ENCODE measurements around the gene ACTN1.

Gene ACTN1

DNA sequence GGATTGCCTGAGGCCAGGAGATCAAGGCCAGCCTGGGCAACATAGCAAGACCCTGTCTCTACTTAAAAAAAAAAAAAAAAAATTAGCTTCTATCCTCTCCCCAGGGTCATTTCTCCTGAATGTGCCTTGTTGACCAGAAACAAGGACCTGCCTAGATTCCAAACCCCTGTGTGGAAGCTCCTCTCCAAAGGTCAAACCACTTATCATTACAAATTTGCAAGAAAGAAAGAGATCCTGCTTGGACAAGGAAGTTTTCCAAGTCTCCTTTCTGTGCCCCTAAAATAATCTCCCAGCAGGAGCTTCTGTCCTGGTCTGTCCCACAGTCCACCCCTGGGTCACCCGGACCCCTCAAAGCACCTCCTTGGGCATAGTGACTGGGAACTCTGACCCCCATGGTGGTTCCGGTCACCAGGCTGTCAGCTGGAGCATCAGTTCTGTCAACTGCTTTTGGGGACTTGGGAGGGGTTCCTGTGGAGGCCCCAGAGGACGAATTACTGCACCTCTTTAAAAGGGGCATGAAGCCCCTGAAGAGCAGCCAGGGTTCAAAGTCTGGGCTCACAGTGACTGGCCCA lies 38.4 kb downstream of the ACTN1 start:
- ChIA-PET CTCF (interaction anchor here (1.6 to 1.9 kb wide), 2 partner anchors 28 to 30 kb away, joined by 3 to 6 read pairs; no protein-coding TSS in a partner anchor), POLR2A (no interaction called here)
- TF ChIP-seq, protein P1, sequence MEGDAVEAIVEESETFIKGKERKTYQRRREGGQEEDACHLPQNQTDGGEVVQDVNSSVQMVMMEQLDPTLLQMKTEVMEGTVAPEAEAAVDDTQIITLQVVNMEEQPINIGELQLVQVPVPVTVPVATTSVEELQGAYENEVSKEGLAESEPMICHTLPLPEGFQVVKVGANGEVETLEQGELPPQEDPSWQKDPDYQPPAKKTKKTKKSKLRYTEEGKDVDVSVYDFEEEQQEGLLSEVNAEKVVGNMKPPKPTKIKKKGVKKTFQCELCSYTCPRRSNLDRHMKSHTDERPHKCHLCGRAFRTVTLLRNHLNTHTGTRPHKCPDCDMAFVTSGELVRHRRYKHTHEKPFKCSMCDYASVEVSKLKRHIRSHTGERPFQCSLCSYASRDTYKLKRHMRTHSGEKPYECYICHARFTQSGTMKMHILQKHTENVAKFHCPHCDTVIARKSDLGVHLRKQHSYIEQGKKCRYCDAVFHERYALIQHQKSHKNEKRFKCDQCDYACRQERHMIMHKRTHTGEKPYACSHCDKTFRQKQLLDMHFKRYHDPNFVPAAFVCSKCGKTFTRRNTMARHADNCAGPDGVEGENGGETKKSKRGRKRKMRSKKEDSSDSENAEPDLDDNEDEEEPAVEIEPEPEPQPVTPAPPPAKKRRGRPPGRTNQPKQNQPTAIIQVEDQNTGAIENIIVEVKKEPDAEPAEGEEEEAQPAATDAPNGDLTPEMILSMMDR (IDR thresholded peaks at IDR 0.05; ENCODE audit: control extremely low read depth, extremely low read depth, low read depth, missing control alignments), result no peak
- DNase-seq (ENCODE audit: extremely low spot score), result no peak

DNA sequence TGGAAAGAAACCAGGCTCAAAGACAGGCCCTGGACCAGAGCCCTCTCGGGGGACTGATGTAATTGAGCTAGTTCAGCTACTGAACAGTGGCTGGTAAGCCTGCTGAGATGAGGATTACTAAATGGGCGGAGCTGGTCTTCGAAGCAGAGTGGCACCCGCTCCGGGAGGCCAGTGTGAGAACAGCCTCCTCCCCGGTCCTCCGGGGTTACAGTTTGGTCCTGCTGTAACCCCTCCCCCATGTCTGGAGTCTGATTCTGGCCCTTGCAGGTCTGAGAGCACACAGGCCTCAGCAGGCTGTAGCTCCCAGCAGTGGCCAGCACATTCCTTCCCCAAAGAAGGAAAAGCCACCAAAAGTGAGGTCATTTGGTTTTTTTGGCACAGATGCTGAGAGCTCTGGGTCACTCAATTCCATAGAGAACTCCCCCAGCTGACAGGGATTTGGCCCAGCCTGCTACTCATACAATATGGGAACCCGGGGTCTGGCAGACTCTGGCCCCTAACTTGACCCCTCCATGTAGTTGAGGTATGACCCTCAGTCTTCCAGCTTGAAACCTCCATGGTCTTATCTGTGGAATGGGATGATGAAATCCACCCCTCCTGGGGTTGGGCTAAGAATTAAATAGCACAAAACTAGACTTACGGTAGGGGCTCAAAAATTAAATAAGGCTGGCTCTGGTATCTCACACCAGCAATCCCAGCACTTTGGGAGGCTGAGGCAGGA lies 39.0 kb downstream of the ACTN1 start:
- POLR2A ChIA-PET, result no interaction called here
- DNase-seq (ENCODE audit: extremely low spot score), result no peak
- TF ChIP-seq, protein P1 (IDR thresholded peaks at IDR 0.05; ENCODE audit: control extremely low read depth, extremely low read depth, low read depth, missing control alignments), result no peak
- CTCF ChIA-PET, result interaction anchor here (0.8 to 1.9 kb wide), 5 partner anchors 14 to 29 kb away, joined by 3 to 6 read pairs (median 3); no protein-coding TSS in a partner anchor

DNA sequence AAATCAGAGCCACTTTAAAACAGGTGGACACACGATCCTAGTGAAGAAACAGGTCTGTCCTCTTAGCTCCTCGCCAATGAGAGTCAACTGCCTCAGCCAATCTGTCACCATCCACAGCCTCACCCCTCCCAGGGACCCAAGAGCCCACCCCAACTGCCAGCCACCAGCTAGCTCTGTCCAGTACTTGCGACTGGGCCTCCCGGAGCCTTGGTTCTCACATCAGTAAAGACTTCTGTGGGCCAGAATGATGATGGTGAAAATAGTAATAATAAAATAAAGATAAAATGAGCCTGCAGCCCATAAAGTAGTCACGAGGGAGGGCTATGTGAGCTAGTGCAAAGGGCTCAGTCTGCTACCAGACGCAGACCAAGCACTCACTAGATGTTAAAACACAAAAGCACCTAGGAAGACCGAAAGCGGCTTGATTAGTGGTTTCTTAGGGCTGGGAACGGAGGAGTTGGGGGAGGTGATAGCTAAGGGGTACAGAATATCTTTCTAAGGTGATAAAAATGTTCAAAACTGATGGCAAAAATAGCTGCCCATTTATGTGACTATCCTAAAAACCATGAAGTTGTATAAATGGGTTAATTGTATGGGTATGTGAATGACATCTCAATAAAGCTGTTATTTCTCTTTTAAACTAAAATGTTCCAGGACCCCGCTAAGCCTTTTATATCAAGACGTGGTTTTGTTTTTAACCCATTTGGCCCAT lies 39.8 kb downstream of the ACTN1 start:
- ChIA-PET POLR2A (no interaction called here), CTCF (interaction anchor here (0.8 to 1.9 kb wide), 5 partner anchors 13 to 28 kb away, joined by 3 to 6 read pairs (median 3); no protein-coding TSS in a partner anchor)
- TF ChIP-seq, protein P1 (IDR thresholded peaks at IDR 0.05; ENCODE audit: control extremely low read depth, extremely low read depth, low read depth, missing control alignments), result no peak

DNA sequence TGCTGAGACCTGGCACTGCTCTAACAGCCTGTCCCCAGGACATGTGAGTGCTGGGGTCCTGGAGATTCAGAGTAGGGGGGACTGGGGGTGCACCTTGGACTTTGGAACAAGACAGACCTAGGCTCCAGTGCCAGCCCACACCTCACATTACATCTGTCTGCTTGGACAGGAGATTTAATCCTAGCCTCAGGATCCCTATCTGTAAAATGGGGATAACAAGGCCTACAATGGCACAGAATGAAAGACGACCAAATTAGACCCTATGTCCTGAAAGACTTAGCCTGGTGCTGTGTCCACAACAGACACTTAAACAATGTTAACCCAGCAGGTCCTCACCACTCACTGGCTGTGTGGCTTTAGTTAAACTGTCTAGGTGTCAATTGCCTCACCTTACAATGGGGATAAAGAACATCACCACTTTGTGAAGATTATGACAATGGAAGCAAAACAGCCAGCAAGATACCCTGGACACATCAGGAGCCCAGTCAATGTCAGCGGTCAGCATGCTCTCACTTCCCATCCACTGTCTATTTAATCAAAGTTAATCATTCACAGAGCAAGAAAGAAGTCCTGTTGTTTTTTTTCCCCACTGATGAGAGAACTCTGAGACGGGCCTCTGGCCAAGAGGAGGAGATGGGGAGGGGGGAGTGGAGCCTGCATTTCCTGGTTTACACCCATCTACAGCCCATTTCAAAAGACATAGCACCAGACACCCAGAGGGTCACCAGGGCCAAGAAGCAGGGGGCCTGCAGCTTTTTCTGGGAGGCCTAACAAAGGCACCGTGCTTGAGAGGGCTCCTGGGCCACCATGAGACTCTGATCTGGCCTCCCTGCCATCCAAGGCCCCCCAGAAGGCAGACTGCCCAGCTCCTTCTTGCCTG lies 40.6 kb downstream of the ACTN1 start:
- POLR2A ChIA-PET, result no interaction called here
- DNase-seq (ENCODE audit: extremely low spot score), result no peak
- TF ChIP-seq, protein P1 (IDR thresholded peaks at IDR 0.05; ENCODE audit: control extremely low read depth, extremely low read depth, low read depth, missing control alignments), result no peak
- CTCF ChIA-PET, result interaction anchor here (1.2 kb wide), 1 partner anchor 18 kb away, joined by 3 read pairs; no protein-coding TSS in a partner anchor

More for the DNA sequence above, 39.8 kb downstream of the ACTN1 start:
- DNase-seq (ENCODE audit: extremely low spot score), result no peak

DNA sequence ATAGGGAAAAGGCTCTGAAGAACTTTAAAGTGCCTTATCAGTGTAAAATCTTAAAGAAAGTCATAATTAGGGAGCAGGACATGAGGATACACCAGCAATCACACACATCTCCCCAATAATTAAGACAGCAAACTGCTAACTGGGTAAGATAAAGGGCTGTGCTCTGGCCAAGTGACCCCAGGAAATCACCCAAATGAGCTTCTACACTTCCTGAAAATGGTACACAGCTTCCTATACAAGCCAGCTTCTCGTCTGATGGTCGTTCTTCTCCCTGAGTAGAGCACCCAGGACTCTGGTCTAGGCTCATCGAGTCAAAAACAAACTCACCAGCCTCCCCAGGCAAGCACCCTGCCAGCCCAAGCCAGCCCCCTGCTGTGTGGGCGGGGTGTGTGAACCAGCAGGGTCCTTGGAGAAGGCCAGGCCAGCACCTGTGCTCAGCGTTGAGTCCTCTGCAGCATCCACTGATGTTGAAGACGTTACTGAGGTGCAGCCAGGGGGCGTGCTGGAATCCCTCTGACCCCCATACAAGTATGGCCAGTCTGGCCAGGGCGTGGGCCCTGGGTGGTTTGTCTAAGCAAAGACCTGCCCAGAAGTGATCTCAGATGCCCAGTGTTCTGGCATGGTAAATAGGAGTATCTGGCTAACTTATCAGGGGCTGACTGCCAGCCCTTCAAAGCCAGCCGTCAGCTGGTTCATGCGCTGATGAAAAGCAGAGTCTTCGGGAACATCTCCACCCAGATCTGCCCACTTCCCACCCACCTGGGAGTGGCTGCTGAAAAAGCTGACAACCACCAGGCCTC lies 41.4 kb downstream of the ACTN1 start:
- TF ChIP-seq, protein P1 (IDR thresholded peaks at IDR 0.05; ENCODE audit: control extremely low read depth, extremely low read depth, low read depth, missing control alignments), result no peak
- CTCF ChIA-PET, result interaction anchor here (1.0 kb wide), 1 partner anchor 8 kb away, joined by 3 read pairs; no protein-coding TSS in a partner anchor
- POLR2A ChIA-PET, result no interaction called here
- no peak for DNase-seq (ENCODE audit: extremely low spot score)
